ENCODE data around the gene ATP13A4. TPM values are rescaled to one million over a fixed set of nuclear protein-coding genes. Genes with fewer than 3 reads are reported as not detected.
"Not testable (repeated sequence)": the region's sequence is repeated elsewhere in the genome, so short reads cannot be mapped to it uniquely, and the experiment has no call there.

Gene ATP13A4
- total RNA-seq, 1 experiment from 2014 or later: not detected

GRCh38 chr3:193556841-193557240 lies 2.1 kb upstream of the ATP13A4 start:
- DNase-seq (ENCODE audit: low spot score): no peak

GRCh38 chr3:193553586-193553985 lies 1.1 kb downstream of the ATP13A4 start:
- DNase-seq (ENCODE audit: low spot score): no peak

- DNase-seq (ENCODE audit: low spot score): no peak
These were observed 1.8 kb downstream of the ATP13A4 start for GRCh38 chr3:193552923-193553322.

GRCh38 chr3:193548406-193548805 lies 6.3 kb downstream of the ATP13A4 start:
- no peak for DNase-seq (ENCODE audit: low spot score)

GRCh38 chr3:193546129-193546528 lies 8.6 kb downstream of the ATP13A4 start:
- DNase-seq (ENCODE audit: low spot score): no peak

- DNase-seq (ENCODE audit: low spot score): no peak
These were observed 9.4 kb downstream of the ATP13A4 start for GRCh38 chr3:193545304-193545703.

- no peak for DNase-seq (ENCODE audit: low spot score)
These were observed 10.4 kb downstream of the ATP13A4 start for GRCh38 chr3:193544289-193544688.

- no peak for DNase-seq (ENCODE audit: low spot score)
These were observed 24.2 kb downstream of the ATP13A4 start for GRCh38 chr3:193530231-193531165.

- DNase-seq (ENCODE audit: low spot score): not testable (repeated sequence)
These were observed 28.6 kb downstream of the ATP13A4 start for GRCh38 chr3:193526085-193526484.

GRCh38 chr3:193522473-193522872 lies 32.2 kb downstream of the ATP13A4 start:
- no peak for DNase-seq (ENCODE audit: low spot score)

- DNase-seq (ENCODE audit: low spot score): no peak
These were observed 34.0 kb downstream of the ATP13A4 start for GRCh38 chr3:193520738-193521137.

GRCh38 chr3:193515966-193516365 lies 38.7 kb downstream of the ATP13A4 start:
- DNase-seq (ENCODE audit: low spot score): no peak

GRCh38 chr3:193510154-193510553 lies 44.5 kb downstream of the ATP13A4 start:
- no peak for DNase-seq (ENCODE audit: low spot score)

GRCh38 chr3:193509103-193509965 lies 45.4 kb downstream of the ATP13A4 start:
- peak; percentile 57 for DNase-seq (ENCODE audit: low spot score)

- no peak for DNase-seq (ENCODE audit: low spot score)
These were observed 46.6 kb downstream of the ATP13A4 start for GRCh38 chr3:193508108-193508507.

- DNase-seq (ENCODE audit: low spot score): peak; percentile 69
These were observed 47.1 kb downstream of the ATP13A4 start for GRCh38 chr3:193507566-193507965.

GRCh38 chr3:193506921-193507320 lies 47.8 kb downstream of the ATP13A4 start:
- no peak for DNase-seq (ENCODE audit: low spot score)

GRCh38 chr3:193502871-193503270 lies 51.8 kb downstream of the ATP13A4 start:
- no peak for DNase-seq (ENCODE audit: low spot score)

GRCh38 chr3:193499801-193500485 lies 54.8 kb downstream of the ATP13A4 start:
- no peak for DNase-seq (ENCODE audit: low spot score)

GRCh38 chr3:193499136-193499770 lies 55.4 kb downstream of the ATP13A4 start:
- DNase-seq (ENCODE audit: low spot score): no peak

GRCh38 chr3:193498215-193498614 lies 56.5 kb downstream of the ATP13A4 start:
- no peak for DNase-seq (ENCODE audit: low spot score)
